ENCODE data around the gene HUNK. TPM values are rescaled to one million over a fixed set of nuclear protein-coding genes. Genes with fewer than 3 reads are reported as not detected.

The HUNK gene
- polyA plus RNA-seq, 3 donors from 2014 or later, result not detected

- no peak for DNase-seq
- no peak overlapping the region for H3K27ac Mint-ChIP-seq
- no peaks in the 10 kb centered on the region for H3K4me1 Mint-ChIP-seq
- no peaks in the 10 kb centered on the region for H3K9me3 Mint-ChIP-seq
- peaks cover 0 to 4% (median 3%) of the 10 kb centered on the region in 3 donors for H3K27me3 Mint-ChIP-seq (ENCODE audit: low read depth in 3 of 3)
- no peaks in the 10 kb centered on the region for H3K36me3 Mint-ChIP-seq
- H3K4me3 Mint-ChIP-seq, result no peak overlapping the region
Measured at GRCh38 chr21:32003411-32003810, 130.6 kb downstream of the HUNK start.

- Mint-ChIP-seq H3K4me3 (no peak overlapping the region), H3K4me1 (no peaks in the 10 kb centered on the region), H3K9me3 (peaks cover 0 to 2% (median 0%) of the 10 kb centered on the region in 6 donors), H3K27ac (no peak overlapping the region), H3K27me3 (ENCODE audit: low read depth in 3 of 3) (peaks cover 0 to 5% (median 3%) of the 10 kb centered on the region in 3 donors), H3K36me3 (no peaks in the 10 kb centered on the region)
- DNase-seq, result no peak
Measured at GRCh38 chr21:32004291-32004690, 131.5 kb downstream of the HUNK start.

GRCh38 chr21:32007456-32007855, 134.6 kb downstream of the HUNK start:
- H3K4me3 Mint-ChIP-seq, result no peak overlapping the region
- peaks cover 0 to 3% (median 0%) of the 10 kb centered on the region in 3 donors for H3K27me3 Mint-ChIP-seq (ENCODE audit: low read depth in 3 of 3)
- no peaks in the 10 kb centered on the region for H3K36me3 Mint-ChIP-seq
- H3K4me1 Mint-ChIP-seq, result no peaks in the 10 kb centered on the region
- no peak for DNase-seq
- no peak overlapping the region for H3K27ac Mint-ChIP-seq
- peaks cover 0 to 8% (median 0%) of the 10 kb centered on the region in 6 donors for H3K9me3 Mint-ChIP-seq

- Mint-ChIP-seq H3K4me1 (no peaks in the 10 kb centered on the region), H3K27ac (no peak overlapping the region)
Measured at GRCh38 chr21:32008714-32009113, 135.9 kb downstream of the HUNK start.

GRCh38 chr21:32009263-32009662, 136.4 kb downstream of the HUNK start:
- no peak overlapping the region for H3K4me3 Mint-ChIP-seq
- H3K36me3 Mint-ChIP-seq, result no peaks in the 10 kb centered on the region
- H3K4me1 Mint-ChIP-seq, result no peaks in the 10 kb centered on the region
- no peak overlapping the region for H3K27ac Mint-ChIP-seq
- H3K27me3 Mint-ChIP-seq (ENCODE audit: low read depth in 3 of 3), result peaks cover 0 to 8% (median 2%) of the 10 kb centered on the region in 3 donors
- DNase-seq, result no peak
- peaks cover 0 to 8% (median 0%) of the 10 kb centered on the region in 6 donors for H3K9me3 Mint-ChIP-seq

More at GRCh38 chr21:32008714-32009113, 135.9 kb downstream of the HUNK start:
- Mint-ChIP-seq H3K9me3 (peaks cover 0 to 8% (median 0%) of the 10 kb centered on the region in 6 donors), H3K4me3 (no peak overlapping the region), H3K36me3 (no peaks in the 10 kb centered on the region), H3K27me3 (ENCODE audit: low read depth in 3 of 3) (peaks cover 0 to 8% (median 0%) of the 10 kb centered on the region in 3 donors)
- no peak for DNase-seq

GRCh38 chr21:32015461-32016139, 142.8 kb downstream of the HUNK start:
- Mint-ChIP-seq H3K27me3 (ENCODE audit: low read depth in 3 of 3) (peaks cover 0 to 4% (median 2%) of the 10 kb centered on the region in 3 donors), H3K36me3 (no peaks in the 10 kb centered on the region), H3K4me3 (no peak overlapping the region), H3K4me1 (no peaks in the 10 kb centered on the region), H3K9me3 (no peaks in the 10 kb centered on the region), H3K27ac (no peak overlapping the region)
- no peak for DNase-seq

- no peaks in the 10 kb centered on the region for H3K4me1 Mint-ChIP-seq
- no peak overlapping the region for H3K27ac Mint-ChIP-seq
- no peak for DNase-seq
- H3K4me3 Mint-ChIP-seq, result no peak overlapping the region
- peaks cover under 1 to 2% (median 2%) of the 10 kb centered on the region in 3 donors for H3K27me3 Mint-ChIP-seq (ENCODE audit: low read depth in 3 of 3)
- H3K36me3 Mint-ChIP-seq, result no peaks in the 10 kb centered on the region
- H3K9me3 Mint-ChIP-seq, result no peaks in the 10 kb centered on the region
Measured at GRCh38 chr21:32018381-32018780, 145.6 kb downstream of the HUNK start.

GRCh38 chr21:32020564-32020963, 147.7 kb downstream of the HUNK start:
- DNase-seq, result no peak
- Mint-ChIP-seq H3K27me3 (ENCODE audit: low read depth in 3 of 3) (peaks cover 0 to 4% (median under 1%) of the 10 kb centered on the region in 3 donors), H3K4me3 (no peak overlapping the region), H3K4me1 (no peaks in the 10 kb centered on the region), H3K36me3 (no peaks in the 10 kb centered on the region), H3K27ac (no peak overlapping the region), H3K9me3 (no peaks in the 10 kb centered on the region)

GRCh38 chr21:32021319-32021994, 148.6 kb downstream of the HUNK start:
- H3K27me3 Mint-ChIP-seq (ENCODE audit: low read depth in 3 of 3), result peaks cover 2 to 4% (median 3%) of the 10 kb centered on the region in 3 donors
- H3K4me3 Mint-ChIP-seq, result no peak overlapping the region
- H3K9me3 Mint-ChIP-seq, result no peaks in the 10 kb centered on the region
- no peaks in the 10 kb centered on the region for H3K4me1 Mint-ChIP-seq
- DNase-seq, result no peak
- H3K36me3 Mint-ChIP-seq, result no peaks in the 10 kb centered on the region
- H3K27ac Mint-ChIP-seq, result no peak overlapping the region

- Mint-ChIP-seq H3K27me3 (ENCODE audit: low read depth in 3 of 3) (peaks cover 2 to 4% (median 3%) of the 10 kb centered on the region in 3 donors), H3K9me3 (no peaks in the 10 kb centered on the region), H3K27ac (no peak overlapping the region), H3K4me3 (no peak overlapping the region), H3K36me3 (no peaks in the 10 kb centered on the region), H3K4me1 (no peaks in the 10 kb centered on the region)
- DNase-seq, result no peak
Measured at GRCh38 chr21:32022146-32022545, 149.3 kb downstream of the HUNK start.

- Mint-ChIP-seq H3K36me3 (no peaks in the 10 kb centered on the region), H3K9me3 (no peaks in the 10 kb centered on the region), H3K4me1 (no peaks in the 10 kb centered on the region), H3K27ac (no peak overlapping the region), H3K4me3 (no peak overlapping the region), H3K27me3 (ENCODE audit: low read depth in 3 of 3) (peaks cover 2 to 9% (median 4%) of the 10 kb centered on the region in 3 donors)
- no peak for DNase-seq
Measured at GRCh38 chr21:32030146-32030652, 157.4 kb downstream of the HUNK start.

GRCh38 chr21:32034850-32035249, 162.0 kb downstream of the HUNK start:
- Mint-ChIP-seq H3K4me3 (no peak overlapping the region), H3K27ac (no peak overlapping the region), H3K36me3 (no peaks in the 10 kb centered on the region), H3K4me1 (no peaks in the 10 kb centered on the region), H3K9me3 (no peaks in the 10 kb centered on the region), H3K27me3 (ENCODE audit: low read depth in 3 of 3) (peaks cover 4 to 9% (median 5%) of the 10 kb centered on the region in 3 donors)
- DNase-seq, result no peak

- H3K27ac Mint-ChIP-seq, result no peak overlapping the region
- H3K36me3 Mint-ChIP-seq, result no peaks in the 10 kb centered on the region
- H3K9me3 Mint-ChIP-seq, result no peaks in the 10 kb centered on the region
- no peak for DNase-seq
- H3K4me3 Mint-ChIP-seq, result no peak overlapping the region
- no peaks in the 10 kb centered on the region for H3K4me1 Mint-ChIP-seq
- peaks cover 5 to 9% (median 6%) of the 10 kb centered on the region in 3 donors for H3K27me3 Mint-ChIP-seq (ENCODE audit: low read depth in 3 of 3)
Measured at GRCh38 chr21:32035617-32036016, 162.8 kb downstream of the HUNK start.

GRCh38 chr21:32036756-32037155, 163.9 kb downstream of the HUNK start:
- H3K4me3 Mint-ChIP-seq, result no peak overlapping the region
- no peak overlapping the region for H3K27ac Mint-ChIP-seq
- no peaks in the 10 kb centered on the region for H3K36me3 Mint-ChIP-seq
- no peak for DNase-seq
- H3K4me1 Mint-ChIP-seq, result no peaks in the 10 kb centered on the region
- no peaks in the 10 kb centered on the region for H3K9me3 Mint-ChIP-seq
- peaks cover 5 to 9% (median 9%) of the 10 kb centered on the region in 3 donors for H3K27me3 Mint-ChIP-seq (ENCODE audit: low read depth in 3 of 3)
